HepG2 (cell line): Measurements from ENCODE around the gene ADSS1. TPM values are rescaled to one million over a fixed set of nuclear protein-coding genes. Genes with fewer than 3 reads are reported as not detected.

ENCODE experiments used
- ATAC-seq: fragments of 200-7000 bp; cut with Tn5 transposase; 3 replicates; pipeline ENCODE4 v1.9.1; 2020; ENCODE audit warnings: mild to moderate bottlenecking, moderate library complexity
- BruUV-seq: library from RNA; stranded (reverse); fragments of 400-500 nt; replicated peaks from 2 replicates; lab custom pipeline; 2021; lab: Mats Ljungman, UMichigan
- CTCF ChIA-PET: fragments of 300-600 bp; formaldehyde crosslinking; extraction: SDS; loops from one replicate; lab custom pipeline; 2021; ENCODE audit warnings: low total read pairs, inconsistent platforms, low intra/inter-chr PET ratio; lab: Yijun Ruan, JAX
- POLR2A ChIA-PET: fragments of 350-600 bp; sonication (Branson Sonifier 250); formaldehyde crosslinking; loops from one replicate; lab custom pipeline; 2020; ENCODE audit warnings: antibody characterized with exemption, inconsistent platforms; lab: Yijun Ruan, JAX
- DNase-seq: peaks from one replicate; pipeline ENCODE4 v3.0.0-alpha.2; 2015; ENCODE audit warnings: low spot score
- FAIRE-seq: peaks from 3 replicates; lab custom pipeline; 2011; peaks lifted over from hg19 to GRCh38; lab: Jason Lieb, UNC
- H2AFZ ChIP-seq: one replicate; pipeline ENCODE4 v1.6.1; 2011; ENCODE audit warnings: low read length, inconsistent platforms
- H3K27ac ChIP-seq: fragments of 300-600 bp; 3 replicates; pipeline ENCODE4 v1.8.0; 2011; ENCODE audit warnings: mixed run types, mild to moderate bottlenecking, mixed read lengths, low read length, inconsistent platforms; ENCODE audit not compliant: insufficient read depth; ENCODE audit errors: extremely low read length
- H3K27me3 ChIP-seq, 2 experiments: fragments of 200-600 bp in 1 of 2; 2 replicates in 1 of 2; 3 replicates in 1 of 2; pipeline versions ENCODE4 v1.6.0 to v1.8.0; 2011; ENCODE audit warnings: low read length in 2 of 2, mild to moderate bottlenecking in 2 of 2, moderate library complexity in 2 of 2, inconsistent platforms in 1 of 2; ENCODE audit not compliant: insufficient read depth in 2 of 2, control insufficient read depth in 1 of 2
- H3K36me3 ChIP-seq, 2 experiments: fragments of 200-600 bp in 1 of 2; replicated peaks in 1 of 2; 2 replicates in 1 of 2; 3 replicates in 1 of 2; pipeline versions ENCODE4 v1.5.1 to v1.8.0; 2011; ENCODE audit warnings: low read length in 2 of 2, inconsistent platforms in 1 of 2; ENCODE audit not compliant: insufficient read depth in 2 of 2, control insufficient read depth in 1 of 2
- H3K4me1 ChIP-seq: 2 replicates; pipeline ENCODE4 v1.5.1; 2012; ENCODE audit warnings: low read length, inconsistent platforms; ENCODE audit not compliant: insufficient read depth
- H3K4me2 ChIP-seq: 2 replicates; pipeline ENCODE4 v1.6.0; 2011; ENCODE audit warnings: low read depth, low read length, inconsistent platforms
- H3K4me3 ChIP-seq, 3 experiments: fragments of 200-600 bp in 1 of 3; sonication (generic), shearing (Covaris generic) in 1 of 3; replicated peaks in 1 of 3; 2 replicates each; pipeline ENCODE4 v1.5.1; 2011 to 2016; ENCODE audit warnings: low read length in 3 of 3, inconsistent platforms in 2 of 3, low read depth in 2 of 3, mild to moderate bottlenecking in 2 of 3, control low read depth in 1 of 3, mixed read lengths in 1 of 3; ENCODE audit not compliant: insufficient read depth in 1 of 3
- H3K79me2 ChIP-seq: one replicate; pipeline ENCODE4 v1.6.1; 2011; ENCODE audit warnings: low read length, inconsistent platforms; ENCODE audit not compliant: insufficient read depth
- H3K9ac ChIP-seq: 2 replicates; pipeline ENCODE4 v1.6.0; 2011; ENCODE audit warnings: mild to moderate bottlenecking, low read depth, low read length, inconsistent platforms; ENCODE audit not compliant: insufficient read depth
- H3K9me3 ChIP-seq: 2 replicates; pipeline ENCODE4 v1.5.1; 2012; ENCODE audit warnings: mild to moderate bottlenecking, low read length
- H4K20me1 ChIP-seq: 2 replicates; pipeline ENCODE4 v1.6.0; 2011; ENCODE audit warnings: inconsistent platforms, mild to moderate bottlenecking, low read length, moderate library complexity; ENCODE audit not compliant: insufficient read depth
- ATF7 ChIP-seq, 2 experiments: fragments of 450-650 bp in 1 of 2; sonication (generic) in 1 of 2; formaldehyde crosslinking in 1 of 2; IDR thresholded peaks; 2 replicates each; pipeline versions ENCODE4 v1.4.0 to v1.6.1; 2016 to 2020; ENCODE audit warnings: antibody characterized with exemption in 1 of 2, mild to moderate bottlenecking in 1 of 2, missing genetic modification reagents in 1 of 2
- CHD4 ChIP-seq: fragments of 200-600 bp; sonication (generic); IDR thresholded peaks from 2 replicates; pipeline ENCODE4 v1.7.0; 2017; ENCODE audit warnings: mild to moderate bottlenecking, low read length, borderline replicate concordance
- MATR3 ChIP-seq: sonication (generic); formaldehyde crosslinking; IDR thresholded peaks from 2 replicates; pipeline ENCODE4 v1.4.0; 2020; ENCODE audit warnings: missing genetic modification reagents
- MYNN ChIP-seq: sonication (generic); formaldehyde crosslinking; IDR thresholded peaks from 2 replicates; pipeline ENCODE4 v1.4.0; 2020; ENCODE audit warnings: mild to moderate bottlenecking, low read depth, missing genetic modification reagents
- NFYB ChIP-seq: sonication (generic); formaldehyde crosslinking; IDR thresholded peaks from 2 replicates; pipeline ENCODE4 v1.4.0; 2020; ENCODE audit warnings: missing genetic modification reagents
- NONO ChIP-seq, 2 experiments: fragments of 450-650 bp in 1 of 2; sonication (generic) in 1 of 2; formaldehyde crosslinking in 1 of 2; IDR thresholded peaks in 1 of 2; conservative IDR thresholded peaks in 1 of 2; 2 replicates each; pipeline versions ENCODE4 v1.6.1 to v1.8.0; 2017 to 2022; ENCODE audit warnings: mild to moderate bottlenecking in 1 of 2, missing genetic modification reagents in 1 of 2, moderate library complexity in 1 of 2
- PPARG ChIP-seq: conservative IDR thresholded peaks from 2 replicates; pipeline ENCODE4 v1.6.1; 2016; ENCODE audit warnings: missing biosample characterization, missing genetic modification reagents
- TBL1XR1 ChIP-seq: fragments of 150-350 bp; IDR thresholded peaks from 2 replicates; pipeline ENCODE4 v1.6.1; 2014; ENCODE audit warnings: borderline replicate concordance, low read length; ENCODE audit not compliant: partially characterized antibody
- ZNF790 ChIP-seq: sonication (generic); formaldehyde crosslinking; IDR thresholded peaks from 2 replicates; pipeline ENCODE4 v1.8.0; 2022; ENCODE audit warnings: missing genetic modification reagents, mild to moderate bottlenecking, borderline replicate concordance
- ZSCAN9 ChIP-seq: IDR thresholded peaks from 2 replicates; pipeline ENCODE4 v1.6.1; 2016; ENCODE audit warnings: borderline replicate concordance
- WGBS: methylation state at CpG from one replicate; pipeline ENCODE4 v1.1.6; 2017; ENCODE audit warnings: low lambda C conversion rate; 5-methylcytosine and 5-hydroxymethylcytosine counted together
- in situ Hi-C: cut with HindIII; loops from 2 replicates; pipeline ENCODE4 v1.10.0; 2017; ENCODE audit warnings: low pct_unique_long_range_greater_than_20kb; ENCODE audit not compliant: extremely low pct_ligation_motif_present
- intact Hi-C: fragments of 100-400 bp; cut with micrococcal nuclease; formaldehyde crosslinking; loops from one replicate; pipeline ENCODE4 v1.10.0; 2022; ENCODE audit not compliant: unreplicated experiment
- polyA plus RNA-seq, 8 experiments: library from polyadenylated mRNA; depleted of rRNA in 3 of 8; stranded (reverse) in 7 of 8; unstranded in 1 of 8; fragments of >200 nt; fragmentation: Illumina TruSeq in 4 of 8; extraction: Trizol in 4 of 8; gene quantifications; 2 replicates each; pipeline versions ENCODE4 v1.2.1 to v1.2.3, GENCODE V29; 2011 to 2016; ENCODE audit warnings: low read depth in 4 of 8, missing spikeins in 1 of 8, mixed read lengths in 1 of 8; ENCODE audit not compliant: insufficient read depth in 1 of 8
- total RNA-seq, 5 experiments: library from RNA; depleted of rRNA; stranded (reverse); fragments of >200 nt; fragmentation: Illumina TruSeq; extraction: Trizol; gene quantifications; 2 replicates each; pipeline ENCODE4 v1.2.3, GENCODE V29; 2016; ENCODE audit warnings: low read depth in 1 of 5
- TF ChIP-seq, protein P1 (sequence below): sonication (generic); formaldehyde crosslinking; IDR thresholded peaks from 2 replicates; pipeline ENCODE4 v1.4.0; 2020; ENCODE audit warnings: missing genetic modification reagents, borderline replicate concordance
- TF ChIP-seq, protein P2 (sequence below): sonication (generic); formaldehyde crosslinking; IDR thresholded peaks from 2 replicates; pipeline ENCODE4 v1.4.0; 2020; ENCODE audit warnings: mild to moderate bottlenecking, low read depth, missing genetic modification reagents
- TF ChIP-seq, protein P3 (sequence below): sonication (generic); formaldehyde crosslinking; IDR thresholded peaks from 2 replicates; pipeline ENCODE4 v1.8.0; 2022; ENCODE audit warnings: mild to moderate bottlenecking, missing genetic modification reagents; ENCODE audit not compliant: insufficient replicate concordance
- TF ChIP-seq, protein P4 (sequence below): sonication (generic); formaldehyde crosslinking; IDR thresholded peaks from 2 replicates; pipeline ENCODE4 v1.4.0; 2020; ENCODE audit warnings: missing genetic modification reagents

The ADSS1 gene
- total and polyA plus RNA-seq, 2 of the 13 experiments (the other 11 are each of a cell fraction or from before 2014, with no cell fraction given) = 1.0 to 36.7 TPM

GRCh38 chr14:104730487-104730886 lies 6.5 kb downstream of the ADSS1 start:
- whole genome bisulfite sequencing = 100% methylated on average over 3 of the region's 5 CpGs
- DNase-seq (no peak), ATAC-seq (no peak), FAIRE-seq (no peak)
- BruUV-seq = no TSS peak
- intact Hi-C loops (no loop called here), in situ Hi-C loops (no loop called here)
- CTCF ChIA-PET = interaction anchor here (0.6 kb wide), 1 partner anchor 18 kb away, joined by 3 read pairs; no protein-coding TSS in a partner anchor
- no peaks in the 10 kb centered on the region for H3K27me3 ChIP-seq
- peaks cover 76% of the 10 kb centered on the region for H3K4me1 ChIP-seq
- POLR2A ChIA-PET = interaction anchor here (7.7 kb wide), 1 partner anchor 21 kb away, joined by 68 read pairs; the partner anchor contains the start of gene SIVA1
- no peaks in the 10 kb centered on the region for H3K36me3 ChIP-seq
- no peak overlapping the region for H3K27ac ChIP-seq
- no peak overlapping the region for H3K4me3 ChIP-seq
- no peak overlapping the region for H3K9ac ChIP-seq
- H4K20me1 ChIP-seq = no peaks in the 10 kb centered on the region
- H3K4me2 ChIP-seq = no peak overlapping the region
- H3K79me2 ChIP-seq = no peaks in the 10 kb centered on the region
- H2AFZ ChIP-seq = no peak overlapping the region
- H3K9me3 ChIP-seq = no peaks in the 10 kb centered on the region
- TF ChIP-seq ATF7 (IDR thresholded peaks at IDR 0.05) (no peak), ATF7 (CRISPR knock-in tag; IDR thresholded peaks at IDR 0.05) (no peak), MATR3 (no peak), TBL1XR1 (no peak), ZNF790 (no peak), PPARG (CRISPR knock-in tag) (no peak), CHD4 (no peak), NFYB (CRISPR knock-in tag) (no peak), NONO (IDR thresholded peaks at IDR 0.05) (no peak), NONO (CRISPR knock-in tag; conservative IDR thresholded peaks at IDR 0.05) (no peak), ZSCAN9 (no peak), MYNN (no peak)
- TF ChIP-seq, protein P1, sequence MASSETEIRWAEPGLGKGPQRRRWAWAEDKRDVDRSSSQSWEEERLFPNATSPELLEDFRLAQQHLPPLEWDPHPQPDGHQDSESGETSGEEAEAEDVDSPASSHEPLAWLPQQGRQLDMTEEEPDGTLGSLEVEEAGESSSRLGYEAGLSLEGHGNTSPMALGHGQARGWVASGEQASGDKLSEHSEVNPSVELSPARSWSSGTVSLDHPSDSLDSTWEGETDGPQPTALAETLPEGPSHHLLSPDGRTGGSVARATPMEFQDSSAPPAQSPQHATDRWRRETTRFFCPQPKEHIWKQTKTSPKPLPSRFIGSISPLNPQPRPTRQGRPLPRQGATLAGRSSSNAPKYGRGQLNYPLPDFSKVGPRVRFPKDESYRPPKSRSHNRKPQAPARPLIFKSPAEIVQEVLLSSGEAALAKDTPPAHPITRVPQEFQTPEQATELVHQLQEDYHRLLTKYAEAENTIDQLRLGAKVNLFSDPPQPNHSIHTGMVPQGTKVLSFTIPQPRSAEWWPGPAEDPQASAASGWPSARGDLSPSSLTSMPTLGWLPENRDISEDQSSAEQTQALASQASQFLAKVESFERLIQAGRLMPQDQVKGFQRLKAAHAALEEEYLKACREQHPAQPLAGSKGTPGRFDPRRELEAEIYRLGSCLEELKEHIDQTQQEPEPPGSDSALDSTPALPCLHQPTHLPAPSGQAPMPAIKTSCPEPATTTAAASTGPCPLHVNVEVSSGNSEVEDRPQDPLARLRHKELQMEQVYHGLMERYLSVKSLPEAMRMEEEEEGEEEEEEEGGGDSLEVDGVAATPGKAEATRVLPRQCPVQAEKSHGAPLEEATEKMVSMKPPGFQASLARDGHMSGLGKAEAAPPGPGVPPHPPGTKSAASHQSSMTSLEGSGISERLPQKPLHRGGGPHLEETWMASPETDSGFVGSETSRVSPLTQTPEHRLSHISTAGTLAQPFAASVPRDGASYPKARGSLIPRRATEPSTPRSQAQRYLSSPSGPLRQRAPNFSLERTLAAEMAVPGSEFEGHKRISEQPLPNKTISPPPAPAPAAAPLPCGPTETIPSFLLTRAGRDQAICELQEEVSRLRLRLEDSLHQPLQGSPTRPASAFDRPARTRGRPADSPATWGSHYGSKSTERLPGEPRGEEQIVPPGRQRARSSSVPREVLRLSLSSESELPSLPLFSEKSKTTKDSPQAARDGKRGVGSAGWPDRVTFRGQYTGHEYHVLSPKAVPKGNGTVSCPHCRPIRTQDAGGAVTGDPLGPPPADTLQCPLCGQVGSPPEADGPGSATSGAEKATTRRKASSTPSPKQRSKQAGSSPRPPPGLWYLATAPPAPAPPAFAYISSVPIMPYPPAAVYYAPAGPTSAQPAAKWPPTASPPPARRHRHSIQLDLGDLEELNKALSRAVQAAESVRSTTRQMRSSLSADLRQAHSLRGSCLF (CRISPR knock-in tag) = no peak
- TF ChIP-seq, protein P2, sequence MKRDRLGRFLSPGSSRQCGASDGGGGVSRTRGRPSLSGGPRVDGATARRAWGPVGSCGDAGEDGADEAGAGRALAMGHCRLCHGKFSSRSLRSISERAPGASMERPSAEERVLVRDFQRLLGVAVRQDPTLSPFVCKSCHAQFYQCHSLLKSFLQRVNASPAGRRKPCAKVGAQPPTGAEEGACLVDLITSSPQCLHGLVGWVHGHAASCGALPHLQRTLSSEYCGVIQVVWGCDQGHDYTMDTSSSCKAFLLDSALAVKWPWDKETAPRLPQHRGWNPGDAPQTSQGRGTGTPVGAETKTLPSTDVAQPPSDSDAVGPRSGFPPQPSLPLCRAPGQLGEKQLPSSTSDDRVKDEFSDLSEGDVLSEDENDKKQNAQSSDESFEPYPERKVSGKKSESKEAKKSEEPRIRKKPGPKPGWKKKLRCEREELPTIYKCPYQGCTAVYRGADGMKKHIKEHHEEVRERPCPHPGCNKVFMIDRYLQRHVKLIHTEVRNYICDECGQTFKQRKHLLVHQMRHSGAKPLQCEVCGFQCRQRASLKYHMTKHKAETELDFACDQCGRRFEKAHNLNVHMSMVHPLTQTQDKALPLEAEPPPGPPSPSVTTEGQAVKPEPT = no peak
- TF ChIP-seq, protein P3, sequence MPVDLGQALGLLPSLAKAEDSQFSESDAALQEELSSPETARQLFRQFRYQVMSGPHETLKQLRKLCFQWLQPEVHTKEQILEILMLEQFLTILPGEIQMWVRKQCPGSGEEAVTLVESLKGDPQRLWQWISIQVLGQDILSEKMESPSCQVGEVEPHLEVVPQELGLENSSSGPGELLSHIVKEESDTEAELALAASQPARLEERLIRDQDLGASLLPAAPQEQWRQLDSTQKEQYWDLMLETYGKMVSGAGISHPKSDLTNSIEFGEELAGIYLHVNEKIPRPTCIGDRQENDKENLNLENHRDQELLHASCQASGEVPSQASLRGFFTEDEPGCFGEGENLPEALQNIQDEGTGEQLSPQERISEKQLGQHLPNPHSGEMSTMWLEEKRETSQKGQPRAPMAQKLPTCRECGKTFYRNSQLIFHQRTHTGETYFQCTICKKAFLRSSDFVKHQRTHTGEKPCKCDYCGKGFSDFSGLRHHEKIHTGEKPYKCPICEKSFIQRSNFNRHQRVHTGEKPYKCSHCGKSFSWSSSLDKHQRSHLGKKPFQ (CRISPR knock-in tag) = no peak
- TF ChIP-seq, protein P4, sequence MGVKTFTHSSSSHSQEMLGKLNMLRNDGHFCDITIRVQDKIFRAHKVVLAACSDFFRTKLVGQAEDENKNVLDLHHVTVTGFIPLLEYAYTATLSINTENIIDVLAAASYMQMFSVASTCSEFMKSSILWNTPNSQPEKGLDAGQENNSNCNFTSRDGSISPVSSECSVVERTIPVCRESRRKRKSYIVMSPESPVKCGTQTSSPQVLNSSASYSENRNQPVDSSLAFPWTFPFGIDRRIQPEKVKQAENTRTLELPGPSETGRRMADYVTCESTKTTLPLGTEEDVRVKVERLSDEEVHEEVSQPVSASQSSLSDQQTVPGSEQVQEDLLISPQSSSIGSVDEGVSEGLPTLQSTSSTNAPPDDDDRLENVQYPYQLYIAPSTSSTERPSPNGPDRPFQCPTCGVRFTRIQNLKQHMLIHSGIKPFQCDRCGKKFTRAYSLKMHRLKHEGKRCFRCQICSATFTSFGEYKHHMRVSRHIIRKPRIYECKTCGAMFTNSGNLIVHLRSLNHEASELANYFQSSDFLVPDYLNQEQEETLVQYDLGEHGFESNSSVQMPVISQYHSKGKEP (CRISPR knock-in tag) = no peak
